OCI-LY3 (cell line): ENCODE results near the gene TAF11.

ENCODE experiments used
- EZH2phosphoT487 ChIP-seq: fragments of 200-600 bp; shearing (Covaris generic); IDR thresholded peaks from 2 replicates; pipeline ENCODE4 v1.6.1; 2018; ENCODE audit warnings: antibody characterized with exemption, mixed run types, low read depth
- TF ChIP-seq, protein P1 (sequence below): fragments of 200-600, 300-600 bp; sonication (generic); IDR thresholded peaks from 2 replicates; pipeline ENCODE4 v1.5.1; 2014; ENCODE audit warnings: antibody characterized with exemption, low read length, low read depth

DNA sequence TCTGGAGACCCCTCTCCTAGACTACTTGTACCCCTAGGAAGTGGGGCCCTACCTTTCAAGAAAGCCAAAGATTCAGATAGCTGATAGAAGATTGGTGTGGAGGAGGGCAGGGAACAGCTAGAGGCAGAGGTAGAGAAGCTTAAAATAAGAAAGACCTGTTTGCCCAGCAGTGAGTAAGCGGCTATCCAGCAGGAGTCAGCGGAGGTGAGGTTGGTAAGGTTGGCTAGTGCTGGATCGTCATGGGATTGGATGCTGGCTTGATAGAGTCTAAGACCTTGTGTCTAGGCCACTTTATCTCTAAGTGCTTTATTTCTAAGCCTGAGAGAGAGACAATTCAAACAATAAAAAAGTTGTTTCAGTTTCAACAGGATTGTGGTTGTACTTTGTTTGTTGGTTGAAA is 20.4 kb upstream of the TAF11 start:
- TF ChIP-seq, protein P1, sequence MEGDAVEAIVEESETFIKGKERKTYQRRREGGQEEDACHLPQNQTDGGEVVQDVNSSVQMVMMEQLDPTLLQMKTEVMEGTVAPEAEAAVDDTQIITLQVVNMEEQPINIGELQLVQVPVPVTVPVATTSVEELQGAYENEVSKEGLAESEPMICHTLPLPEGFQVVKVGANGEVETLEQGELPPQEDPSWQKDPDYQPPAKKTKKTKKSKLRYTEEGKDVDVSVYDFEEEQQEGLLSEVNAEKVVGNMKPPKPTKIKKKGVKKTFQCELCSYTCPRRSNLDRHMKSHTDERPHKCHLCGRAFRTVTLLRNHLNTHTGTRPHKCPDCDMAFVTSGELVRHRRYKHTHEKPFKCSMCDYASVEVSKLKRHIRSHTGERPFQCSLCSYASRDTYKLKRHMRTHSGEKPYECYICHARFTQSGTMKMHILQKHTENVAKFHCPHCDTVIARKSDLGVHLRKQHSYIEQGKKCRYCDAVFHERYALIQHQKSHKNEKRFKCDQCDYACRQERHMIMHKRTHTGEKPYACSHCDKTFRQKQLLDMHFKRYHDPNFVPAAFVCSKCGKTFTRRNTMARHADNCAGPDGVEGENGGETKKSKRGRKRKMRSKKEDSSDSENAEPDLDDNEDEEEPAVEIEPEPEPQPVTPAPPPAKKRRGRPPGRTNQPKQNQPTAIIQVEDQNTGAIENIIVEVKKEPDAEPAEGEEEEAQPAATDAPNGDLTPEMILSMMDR, result no peak
- TF ChIP-seq EZH2phosphoT487, result no peak
